MCF 10A (cell line): ENCODE data around the gene NOL4L. TPM values are rescaled to one million over a fixed set of nuclear protein-coding genes. Genes with fewer than 3 reads are reported as not detected.

ENCODE experiments used
- BruUV-seq: library from RNA; stranded (reverse); fragments of 400-500 nt; replicated peaks from 2 replicates; lab custom pipeline; 2021; lab: Mats Ljungman, UMichigan
- CTCF ChIA-PET: fragments of 300-600 bp; sonication (Branson Sonifier 250); formaldehyde crosslinking; extraction: SDS; loops from one replicate; lab custom pipeline; 2021; ENCODE audit warnings: antibody characterized with exemption, inconsistent platforms; lab: Yijun Ruan, JAX
- POLR2A ChIA-PET: fragments of 300-600, 350-650 bp; sonication (Branson Sonifier 250); formaldehyde crosslinking; extraction: SDS; loops from one replicate; lab custom pipeline; 2020; ENCODE audit warnings: antibody characterized with exemption, inconsistent platforms; lab: Yijun Ruan, JAX
- DNase-seq: peaks from one replicate; pipeline ENCODE4 v3.0.0-alpha.2; 2018; ENCODE audit not compliant: unreplicated experiment
- H3K27ac Mint-ChIP-seq: one replicate; pipeline ENCODE4 v1.8.0; 2022; ENCODE audit warnings: mild to moderate bottlenecking, low read depth, mixed read lengths; ENCODE audit not compliant: unreplicated experiment
- H3K27me3 Mint-ChIP-seq: one replicate; pipeline ENCODE4 v1.8.0; 2022; ENCODE audit warnings: mixed read lengths; ENCODE audit not compliant: insufficient read depth, unreplicated experiment
- H3K36me3 Mint-ChIP-seq: one replicate; pipeline ENCODE4 v1.8.0; 2022; ENCODE audit warnings: mild to moderate bottlenecking, moderate library complexity, mixed read lengths; ENCODE audit not compliant: insufficient read depth, unreplicated experiment
- H3K4me1 Mint-ChIP-seq: one replicate; pipeline ENCODE4 v1.8.0; 2022; ENCODE audit warnings: mixed read lengths; ENCODE audit not compliant: insufficient read depth, unreplicated experiment
- H3K4me3 Mint-ChIP-seq: one replicate; pipeline ENCODE4 v1.8.0; 2022; ENCODE audit warnings: mild to moderate bottlenecking, moderate library complexity, mixed read lengths; ENCODE audit not compliant: unreplicated experiment
- H3K9me3 Mint-ChIP-seq: one replicate; pipeline ENCODE4 v1.8.0; 2022; ENCODE audit warnings: mixed read lengths; ENCODE audit not compliant: unreplicated experiment
- intact Hi-C: fragments of 100-400 bp; cut with micrococcal nuclease; formaldehyde crosslinking; loops from 2 replicates; pipeline ENCODE4 v1.14.1; 2022
- total RNA-seq: library from RNA; stranded (reverse); gene quantifications from 2 replicates; pipeline ENCODE4 v1.2.3, GENCODE V29; 2022
- TF ChIP-seq, protein P1 (sequence below): fragments of 200-600 bp; IDR thresholded peaks from one replicate; pipeline ENCODE4 v1.8.0; 2022; ENCODE audit warnings: antibody characterized with exemption, mild to moderate bottlenecking; ENCODE audit not compliant: unreplicated experiment

The NOL4L gene
- total RNA-seq, 1 experiment from 2014 or later = 3.3 TPM

DNA sequence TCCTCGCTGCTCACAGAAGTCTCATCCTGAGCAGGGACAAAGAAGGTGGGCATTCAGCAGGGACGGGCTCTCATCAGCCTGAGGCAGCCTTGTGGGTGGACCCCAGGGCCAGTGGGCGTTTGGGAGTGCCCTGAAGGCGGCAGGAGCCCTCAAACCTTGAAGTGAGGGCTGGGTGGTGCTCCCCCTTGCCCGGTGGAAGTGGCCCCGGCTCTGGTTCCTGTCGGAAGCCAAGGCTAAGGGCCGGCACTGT is 110.5 kb downstream of the NOL4L start:
- TF ChIP-seq, protein P1, sequence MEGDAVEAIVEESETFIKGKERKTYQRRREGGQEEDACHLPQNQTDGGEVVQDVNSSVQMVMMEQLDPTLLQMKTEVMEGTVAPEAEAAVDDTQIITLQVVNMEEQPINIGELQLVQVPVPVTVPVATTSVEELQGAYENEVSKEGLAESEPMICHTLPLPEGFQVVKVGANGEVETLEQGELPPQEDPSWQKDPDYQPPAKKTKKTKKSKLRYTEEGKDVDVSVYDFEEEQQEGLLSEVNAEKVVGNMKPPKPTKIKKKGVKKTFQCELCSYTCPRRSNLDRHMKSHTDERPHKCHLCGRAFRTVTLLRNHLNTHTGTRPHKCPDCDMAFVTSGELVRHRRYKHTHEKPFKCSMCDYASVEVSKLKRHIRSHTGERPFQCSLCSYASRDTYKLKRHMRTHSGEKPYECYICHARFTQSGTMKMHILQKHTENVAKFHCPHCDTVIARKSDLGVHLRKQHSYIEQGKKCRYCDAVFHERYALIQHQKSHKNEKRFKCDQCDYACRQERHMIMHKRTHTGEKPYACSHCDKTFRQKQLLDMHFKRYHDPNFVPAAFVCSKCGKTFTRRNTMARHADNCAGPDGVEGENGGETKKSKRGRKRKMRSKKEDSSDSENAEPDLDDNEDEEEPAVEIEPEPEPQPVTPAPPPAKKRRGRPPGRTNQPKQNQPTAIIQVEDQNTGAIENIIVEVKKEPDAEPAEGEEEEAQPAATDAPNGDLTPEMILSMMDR = no peak
- CTCF ChIA-PET = interaction anchor here (0.6 kb wide), 1 partner anchor 50 kb away, joined by 3 read pairs; no protein-coding TSS in a partner anchor
- no peaks in the 10 kb centered on the region for H3K9me3 Mint-ChIP-seq
- H3K4me3 Mint-ChIP-seq = no peak overlapping the region
- DNase-seq = no peak
- H3K27ac Mint-ChIP-seq = peak overlapping the region; percentile 42
- H3K4me1 Mint-ChIP-seq = peaks cover 18% of the 10 kb centered on the region
- intact Hi-C loops = no loop called here
- POLR2A ChIA-PET = no interaction called here
- no peaks in the 10 kb centered on the region for H3K36me3 Mint-ChIP-seq
- no peaks in the 10 kb centered on the region for H3K27me3 Mint-ChIP-seq
- no TSS peak for BruUV-seq

DNA sequence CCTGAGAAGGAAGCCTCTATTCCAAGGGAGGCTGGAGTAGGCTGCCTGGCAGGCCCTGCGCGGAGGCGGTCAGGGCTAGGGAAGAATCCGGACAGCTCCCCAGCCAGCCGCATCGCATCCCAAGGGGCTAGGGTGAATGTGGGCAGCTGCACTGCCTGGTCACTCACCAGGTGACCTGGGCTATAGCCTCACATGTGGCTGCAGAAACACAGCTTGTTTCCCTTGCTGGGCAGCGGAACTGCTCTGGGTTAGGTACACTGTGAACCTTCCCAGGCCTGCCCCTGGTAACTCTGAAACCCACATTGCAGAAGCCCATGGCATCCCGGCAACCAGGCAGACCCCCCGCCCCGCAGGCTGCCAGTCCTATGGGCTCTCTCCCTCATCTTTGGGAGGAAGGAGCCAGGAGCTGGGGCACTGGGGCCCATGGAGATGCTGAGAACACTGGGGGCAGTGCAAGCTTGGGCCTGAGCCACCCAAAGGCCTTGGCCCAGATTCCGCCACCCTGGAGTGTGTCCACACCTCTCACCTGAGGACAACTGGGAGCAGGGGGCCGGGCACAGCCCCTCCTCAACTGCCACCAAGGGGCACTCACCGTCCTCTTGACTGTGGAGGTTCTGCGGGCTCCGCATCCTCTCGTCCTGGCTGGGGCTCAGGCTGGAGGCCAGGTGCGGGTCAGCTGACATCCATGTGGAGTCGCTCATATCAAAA is 111.0 kb downstream of the NOL4L start:
- ChIA-PET POLR2A (no interaction called here), CTCF (interaction anchor here (0.6 to 0.8 kb wide), 3 partner anchors 28 to 115 kb away, joined by 3 to 5 read pairs (median 3); no protein-coding TSS in a partner anchor)
- intact Hi-C loops = no loop called here
- H3K36me3 Mint-ChIP-seq = no peaks in the 10 kb centered on the region
- TF ChIP-seq, protein P1 = no peak
- no peak overlapping the region for H3K27ac Mint-ChIP-seq
- no peaks in the 10 kb centered on the region for H3K27me3 Mint-ChIP-seq
- H3K4me3 Mint-ChIP-seq = no peak overlapping the region
- H3K9me3 Mint-ChIP-seq = no peaks in the 10 kb centered on the region
- BruUV-seq = no TSS peak
- peaks cover 18% of the 10 kb centered on the region for H3K4me1 Mint-ChIP-seq
- DNase-seq = no peak

DNA sequence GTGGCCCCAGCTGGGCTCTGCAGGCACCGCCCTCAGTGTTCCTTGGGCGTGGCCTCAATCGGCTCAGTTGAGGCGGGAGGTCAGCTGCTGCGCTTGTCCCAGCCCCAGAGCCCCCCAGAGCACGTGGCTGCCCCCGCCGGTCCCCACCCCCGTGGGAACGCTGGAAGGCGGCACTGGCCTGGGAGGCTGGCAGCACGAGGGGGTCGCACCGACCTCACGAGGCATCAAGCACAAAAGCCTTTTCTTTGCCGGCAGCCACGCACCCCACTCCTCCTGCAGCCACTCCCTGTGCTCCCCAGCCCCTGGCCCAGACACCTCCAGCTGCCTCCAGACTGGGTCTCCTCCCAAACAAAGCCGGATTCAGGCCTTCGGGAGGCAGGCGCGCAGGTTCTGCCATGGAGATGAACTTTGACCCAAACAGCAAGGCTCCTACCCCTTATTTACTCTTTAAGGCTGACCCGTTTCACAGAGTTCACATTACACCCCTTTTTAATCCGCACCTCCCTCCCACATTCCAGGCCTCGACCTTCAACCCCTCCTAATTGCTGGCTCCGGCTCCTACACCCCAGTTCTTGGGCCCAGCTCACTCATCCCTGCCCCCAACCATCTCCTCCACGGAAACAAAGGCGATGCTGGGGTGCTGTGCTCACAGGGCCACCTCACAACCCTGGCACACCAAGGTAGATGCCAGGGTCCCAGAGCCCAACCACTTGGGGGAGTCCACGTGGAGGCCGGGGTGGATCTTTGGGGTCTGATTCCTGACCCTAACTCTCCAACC is 111.7 kb downstream of the NOL4L start:
- Mint-ChIP-seq H3K27me3 (no peaks in the 10 kb centered on the region), H3K9me3 (no peaks in the 10 kb centered on the region), H3K4me1 (peaks cover 18% of the 10 kb centered on the region), H3K27ac (no peak overlapping the region), H3K4me3 (no peak overlapping the region), H3K36me3 (no peaks in the 10 kb centered on the region)
- CTCF ChIA-PET = interaction anchor here (0.6 to 0.8 kb wide), 3 partner anchors 29 to 114 kb away, joined by 3 to 5 read pairs (median 3); no protein-coding TSS in a partner anchor
- POLR2A ChIA-PET = no interaction called here
- TF ChIP-seq, protein P1 = no peak
- no peak for DNase-seq
- intact Hi-C loops = no loop called here
- no TSS peak for BruUV-seq

DNA sequence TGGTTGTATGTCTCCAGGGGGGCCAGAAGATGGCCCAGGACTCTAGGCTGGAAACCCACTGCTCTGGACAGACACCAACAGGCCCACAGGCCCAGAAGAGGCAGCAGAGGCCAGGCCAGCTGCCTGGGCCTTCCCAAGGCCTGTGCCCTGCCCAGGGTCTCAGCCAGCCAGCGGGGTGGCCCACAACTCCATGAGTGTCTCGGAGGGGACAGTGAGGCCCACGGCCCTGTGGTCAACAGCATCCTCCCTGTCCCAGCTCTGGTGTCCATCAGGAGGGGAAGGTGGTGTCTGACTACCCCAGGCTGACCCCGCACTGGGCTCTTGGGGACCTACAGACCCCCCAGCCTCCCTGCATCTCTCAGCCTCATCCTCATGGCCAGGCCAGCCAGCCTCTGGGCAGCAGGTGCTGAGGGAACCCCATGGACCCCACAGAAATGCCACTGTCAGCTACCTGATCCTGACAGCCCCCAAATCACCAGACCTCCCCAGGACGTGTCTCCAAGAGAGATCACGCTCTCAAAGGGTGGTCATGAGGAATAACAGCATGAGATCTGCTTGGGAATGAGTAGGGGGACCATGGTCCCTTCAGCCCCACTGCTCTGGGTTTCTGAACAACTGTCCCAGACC is 112.4 kb downstream of the NOL4L start:
- Mint-ChIP-seq H3K4me3 (no peak overlapping the region), H3K36me3 (no peaks in the 10 kb centered on the region), H3K27me3 (no peaks in the 10 kb centered on the region), H3K4me1 (peaks cover 18% of the 10 kb centered on the region), H3K27ac (no peak overlapping the region), H3K9me3 (no peaks in the 10 kb centered on the region)
- CTCF ChIA-PET = no interaction called here
- no TSS peak for BruUV-seq
- intact Hi-C loops = no loop called here
- DNase-seq = no peak
- TF ChIP-seq, protein P1 = no peak
- POLR2A ChIA-PET = no interaction called here
